HEK293 (cell line): ENCODE data around the gene CYP27A1.

ENCODE experiments used
- CTCF ChIA-PET: fragments of 350-600 bp; formaldehyde crosslinking; extraction: SDS; loops from one replicate; lab custom pipeline; 2021; ENCODE audit warnings: antibody characterized with exemption; lab: Yijun Ruan, JAX
- POLR2A ChIA-PET: fragments of 300-600 bp; formaldehyde crosslinking; extraction: SDS; loops from one replicate; lab custom pipeline; 2020; ENCODE audit warnings: antibody characterized with exemption, inconsistent platforms; lab: Yijun Ruan, JAX
- H3K27ac ChIP-seq: fragments of 200-500 bp; sonication (Bioruptor generic); 2 replicates; pipeline ENCODE4 v1.5.1; 2014; ENCODE audit warnings: low read depth, low read length, control low read depth, inconsistent platforms; ENCODE audit errors: extremely low read depth
- H3K36me3 ChIP-seq, 2 experiments: fragments of 200-500 bp in 1 of 2; sonication (Bioruptor generic) in 1 of 2; 1 replicate in 1 of 2; 2 replicates in 1 of 2; pipeline ENCODE4 v1.5.1; 2014 to 2017; ENCODE audit warnings: inconsistent platforms in 2 of 2, low read length in 2 of 2; ENCODE audit not compliant: control insufficient read depth in 2 of 2, insufficient read depth in 1 of 2
- H3K4me1 ChIP-seq: fragments of 200-500 bp; sonication (Bioruptor generic); 2 replicates; pipeline ENCODE4 v1.5.1; 2014; ENCODE audit warnings: mild to moderate bottlenecking, low read length, inconsistent platforms; ENCODE audit not compliant: control insufficient read depth, insufficient read depth
- H3K4me3 ChIP-seq: 2 replicates; pipeline ENCODE4 v1.5.1; 2011; ENCODE audit warnings: low read depth, mild to moderate bottlenecking, control low read depth, low read length, moderate library complexity
- H3K9me3 ChIP-seq: fragments of 200-500 bp; sonication (Bioruptor generic); 2 replicates; pipeline ENCODE4 v1.5.1; 2014; ENCODE audit warnings: low read depth, low read length, inconsistent platforms; ENCODE audit not compliant: control insufficient read depth, insufficient read depth
- GFI1B ChIP-seq: fragments of 450-650 bp; formaldehyde crosslinking; IDR thresholded peaks from 2 replicates; pipeline ENCODE4 v1.5.1; 2016; ENCODE audit warnings: missing biosample characterization, missing genetic modification characterization
- GLIS2 ChIP-seq: fragments of 450-650 bp; formaldehyde crosslinking; IDR thresholded peaks from 2 replicates; pipeline ENCODE4 v1.5.1; 2016; ENCODE audit warnings: missing biosample characterization, missing genetic modification characterization
- HOXA7 ChIP-seq: sonication (generic); formaldehyde crosslinking; IDR thresholded peaks from 2 replicates; pipeline ENCODE4 v1.8.1; 2022; ENCODE audit warnings: missing genetic modification reagents, borderline replicate concordance
- KLF16 ChIP-seq: fragments of 450-650 bp; formaldehyde crosslinking; IDR thresholded peaks from 2 replicates; pipeline ENCODE4 v1.5.1; 2017; ENCODE audit warnings: missing biosample characterization, missing genetic modification characterization
- KLF9 ChIP-seq: fragments of 450-650 bp; formaldehyde crosslinking; IDR thresholded peaks from 2 replicates; pipeline ENCODE4 v1.5.1; 2016; ENCODE audit warnings: missing biosample characterization, missing genetic modification characterization, low read depth
- MZF1 ChIP-seq: fragments of 450-650 bp; formaldehyde crosslinking; IDR thresholded peaks from 2 replicates; pipeline ENCODE4 v1.5.1; 2017; ENCODE audit warnings: missing biosample characterization, missing genetic modification characterization, borderline replicate concordance
- OSR2 ChIP-seq: fragments of 450-650 bp; formaldehyde crosslinking; IDR thresholded peaks from 2 replicates; pipeline ENCODE4 v1.5.1; 2016; ENCODE audit warnings: missing biosample characterization, missing genetic modification characterization
- OVOL3 ChIP-seq: fragments of 450-650 bp; formaldehyde crosslinking; IDR thresholded peaks from 2 replicates; pipeline ENCODE4 v1.5.1; 2016; ENCODE audit warnings: missing biosample characterization, missing genetic modification characterization
- PRDM1 ChIP-seq: fragments of 450-650 bp; formaldehyde crosslinking; IDR thresholded peaks from 2 replicates; pipeline ENCODE4; 2016; ENCODE audit warnings: missing biosample characterization, missing genetic modification characterization
- SALL2 ChIP-seq: fragments of 450-650 bp; formaldehyde crosslinking; IDR thresholded peaks from 2 replicates; pipeline ENCODE4 v1.5.0; 2017; ENCODE audit warnings: missing biosample characterization, mild to moderate bottlenecking, missing genetic modification characterization, borderline replicate concordance
- SCRT2 ChIP-seq: fragments of 450-650 bp; formaldehyde crosslinking; IDR thresholded peaks from 2 replicates; pipeline ENCODE4 v1.5.1; 2016; ENCODE audit warnings: missing biosample characterization, missing genetic modification characterization
- ZFP41 ChIP-seq: fragments of 450-650 bp; formaldehyde crosslinking; IDR thresholded peaks from 2 replicates; pipeline ENCODE4 v1.5.1; 2016; ENCODE audit warnings: missing biosample characterization, missing genetic modification characterization, borderline replicate concordance
- ZIC2 ChIP-seq: fragments of 450-650 bp; formaldehyde crosslinking; IDR thresholded peaks from 2 replicates; pipeline ENCODE4 v1.5.1; 2016; ENCODE audit warnings: missing biosample characterization, missing genetic modification characterization
- ZNF10 ChIP-seq: fragments of 450-650 bp; formaldehyde crosslinking; IDR thresholded peaks from 2 replicates; pipeline ENCODE4 v1.5.1; 2017; ENCODE audit warnings: missing biosample characterization, missing genetic modification characterization
- ZNF112 ChIP-seq: fragments of 450-650 bp; formaldehyde crosslinking; IDR thresholded peaks from 2 replicates; pipeline ENCODE4 v1.5.0; 2017; ENCODE audit warnings: missing biosample characterization, missing genetic modification characterization
- ZNF114 ChIP-seq: fragments of 450-650 bp; formaldehyde crosslinking; IDR thresholded peaks from 2 replicates; pipeline ENCODE4 v1.5.0; 2017; ENCODE audit warnings: missing biosample characterization, missing genetic modification characterization
- ZNF2 ChIP-seq: fragments of 450-650 bp; formaldehyde crosslinking; IDR thresholded peaks from 2 replicates; pipeline ENCODE4 v1.5.1; 2016; ENCODE audit warnings: missing biosample characterization, missing genetic modification characterization
- ZNF324 ChIP-seq: fragments of 450-650 bp; formaldehyde crosslinking; IDR thresholded peaks from 2 replicates; pipeline ENCODE4 v1.5.1; 2016; ENCODE audit warnings: missing biosample characterization, missing genetic modification characterization
- ZNF341 ChIP-seq: fragments of 450-650 bp; formaldehyde crosslinking; IDR thresholded peaks from 2 replicates; pipeline ENCODE4; 2016; ENCODE audit warnings: low read depth, missing biosample characterization, missing genetic modification characterization
- ZNF350 ChIP-seq: fragments of 450-650 bp; formaldehyde crosslinking; IDR thresholded peaks from 2 replicates; pipeline ENCODE4 v1.5.0; 2017; ENCODE audit warnings: missing biosample characterization, mild to moderate bottlenecking, missing genetic modification characterization
- ZNF394 ChIP-seq: fragments of 450-650 bp; formaldehyde crosslinking; IDR thresholded peaks from 2 replicates; pipeline ENCODE4 v1.5.1; 2016; ENCODE audit warnings: missing biosample characterization, missing genetic modification characterization, mild to moderate bottlenecking, moderate library complexity, borderline replicate concordance
- ZNF48 ChIP-seq: fragments of 450-650 bp; formaldehyde crosslinking; IDR thresholded peaks from 2 replicates; pipeline ENCODE4 v1.5.1; 2016; ENCODE audit warnings: missing biosample characterization, missing genetic modification characterization
- ZNF76 ChIP-seq: fragments of 450-650 bp; formaldehyde crosslinking; IDR thresholded peaks from 2 replicates; pipeline ENCODE4; 2016; ENCODE audit warnings: low read depth, missing biosample characterization, missing genetic modification characterization, borderline replicate concordance
- ZNF776 ChIP-seq: fragments of 450-650 bp; formaldehyde crosslinking; IDR thresholded peaks from 2 replicates; pipeline ENCODE4 v1.5.0; 2017; ENCODE audit warnings: missing biosample characterization, missing genetic modification characterization, borderline replicate concordance
- ZNF791 ChIP-seq: fragments of 450-650 bp; formaldehyde crosslinking; IDR thresholded peaks from 2 replicates; pipeline ENCODE4 v1.5.1; 2016; ENCODE audit warnings: missing biosample characterization, missing genetic modification characterization
- ZNF792 ChIP-seq: fragments of 450-650 bp; formaldehyde crosslinking; IDR thresholded peaks from 2 replicates; pipeline ENCODE4 v1.5.1; 2016; ENCODE audit warnings: missing biosample characterization, missing genetic modification characterization
- ZNF830 ChIP-seq: fragments of 450-650 bp; IDR thresholded peaks from 2 replicates; pipeline ENCODE4 v1.5.0; 2018; ENCODE audit warnings: missing biosample characterization, missing genetic modification characterization, low read depth, mild to moderate bottlenecking, moderate library complexity
- ZNF837 ChIP-seq: fragments of 450-650 bp; formaldehyde crosslinking; IDR thresholded peaks from 2 replicates; pipeline ENCODE4 v1.5.1; 2016; ENCODE audit warnings: missing biosample characterization, missing genetic modification characterization
- TF ChIP-seq, protein P1 (sequence below): fragments of 450-650 bp; formaldehyde crosslinking; IDR thresholded peaks from 2 replicates; pipeline ENCODE4 v1.5.1; 2016; ENCODE audit warnings: missing biosample characterization, missing genetic modification characterization
- TF ChIP-seq, protein P2 (sequence below): fragments of 450-650 bp; formaldehyde crosslinking; IDR thresholded peaks from 2 replicates; pipeline ENCODE4 v1.5.1; 2016; ENCODE audit warnings: missing biosample characterization, missing genetic modification characterization
- TF ChIP-seq, protein P3 (sequence below): fragments of 450-650 bp; formaldehyde crosslinking; IDR thresholded peaks from 2 replicates; pipeline ENCODE4 v1.5.1; 2017; ENCODE audit warnings: missing biosample characterization, missing genetic modification characterization
- TF ChIP-seq, protein P4 (sequence below): sonication (generic); formaldehyde crosslinking; IDR thresholded peaks from 2 replicates; pipeline ENCODE4 v1.8.1; 2022; ENCODE audit warnings: mild to moderate bottlenecking, moderate library complexity, missing genetic modification reagents

CYP27A1 gene

DNA sequence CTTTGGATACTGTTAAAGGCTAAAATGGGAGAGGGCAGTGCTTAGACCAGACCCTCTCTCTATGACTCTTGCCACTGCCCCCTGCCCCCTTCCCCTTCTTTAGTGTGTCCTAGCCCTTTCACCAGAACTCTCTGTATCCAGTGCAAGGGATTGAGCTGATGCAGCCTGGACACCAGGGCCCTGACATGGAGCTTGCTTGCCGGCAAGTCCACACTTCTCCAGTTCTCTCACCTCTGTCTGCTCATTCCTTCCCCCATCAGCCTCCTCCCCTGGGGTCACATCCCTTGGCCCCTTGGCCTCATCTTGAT, 76.1 kb downstream of the CYP27A1 start:
- peaks cover 22% of the 10 kb centered on the region for H3K4me1 ChIP-seq
- H3K27ac ChIP-seq = peak overlapping the region; percentile 37; the same call in 1 of the 2 replicates
- H3K4me3 ChIP-seq = no peak overlapping the region
- no peaks in the 10 kb centered on the region for H3K9me3 ChIP-seq
- TF ChIP-seq ZNF350 (tag by site-specific recombination) = no peak
- no peak for TF ChIP-seq ZNF394 (tag by site-specific recombination)
- no peak for TF ChIP-seq ZNF48
- no peak for TF ChIP-seq KLF9 (tag by site-specific recombination)
- TF ChIP-seq ZNF2 = no peak
- TF ChIP-seq, protein P1, sequence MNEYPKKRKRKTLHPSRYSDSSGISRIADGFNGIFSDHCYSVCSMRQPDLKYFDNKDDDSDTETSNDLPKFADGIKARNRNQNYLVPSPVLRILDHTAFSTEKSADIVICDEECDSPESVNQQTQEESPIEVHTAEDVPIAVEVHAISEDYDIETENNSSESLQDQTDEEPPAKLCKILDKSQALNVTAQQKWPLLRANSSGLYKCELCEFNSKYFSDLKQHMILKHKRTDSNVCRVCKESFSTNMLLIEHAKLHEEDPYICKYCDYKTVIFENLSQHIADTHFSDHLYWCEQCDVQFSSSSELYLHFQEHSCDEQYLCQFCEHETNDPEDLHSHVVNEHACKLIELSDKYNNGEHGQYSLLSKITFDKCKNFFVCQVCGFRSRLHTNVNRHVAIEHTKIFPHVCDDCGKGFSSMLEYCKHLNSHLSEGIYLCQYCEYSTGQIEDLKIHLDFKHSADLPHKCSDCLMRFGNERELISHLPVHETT (tag by site-specific recombination) = no peak
- no peak for TF ChIP-seq HOXA7 (CRISPR knock-in tag)
- TF ChIP-seq ZNF10 (tag by site-specific recombination) = no peak
- TF ChIP-seq ZNF791 = no peak
- TF ChIP-seq GFI1B = no peak
- no peak for TF ChIP-seq ZNF324 (tag by site-specific recombination)
- TF ChIP-seq MZF1 = no peak
- TF ChIP-seq ZNF112 = no peak
- TF ChIP-seq ZNF341 (tag by site-specific recombination) = no peak
- TF ChIP-seq, protein P2, sequence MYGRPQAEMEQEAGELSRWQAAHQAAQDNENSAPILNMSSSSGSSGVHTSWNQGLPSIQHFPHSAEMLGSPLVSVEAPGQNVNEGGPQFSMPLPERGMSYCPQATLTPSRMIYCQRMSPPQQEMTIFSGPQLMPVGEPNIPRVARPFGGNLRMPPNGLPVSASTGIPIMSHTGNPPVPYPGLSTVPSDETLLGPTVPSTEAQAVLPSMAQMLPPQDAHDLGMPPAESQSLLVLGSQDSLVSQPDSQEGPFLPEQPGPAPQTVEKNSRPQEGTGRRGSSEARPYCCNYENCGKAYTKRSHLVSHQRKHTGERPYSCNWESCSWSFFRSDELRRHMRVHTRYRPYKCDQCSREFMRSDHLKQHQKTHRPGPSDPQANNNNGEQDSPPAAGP (tag by site-specific recombination) = no peak
- no peak for TF ChIP-seq PRDM1
- no peak for TF ChIP-seq SCRT2
- TF ChIP-seq ZNF792 (tag by site-specific recombination) = no peak
- no peaks in the 10 kb centered on the region for H3K36me3 ChIP-seq
- ChIA-PET POLR2A (no interaction called here), CTCF (interaction anchor here (0.7 to 10.4 kb wide), 7 partner anchors 10 to 696 kb away, joined by 3 to 115 read pairs (median 5); no protein-coding TSS in a partner anchor)

DNA sequence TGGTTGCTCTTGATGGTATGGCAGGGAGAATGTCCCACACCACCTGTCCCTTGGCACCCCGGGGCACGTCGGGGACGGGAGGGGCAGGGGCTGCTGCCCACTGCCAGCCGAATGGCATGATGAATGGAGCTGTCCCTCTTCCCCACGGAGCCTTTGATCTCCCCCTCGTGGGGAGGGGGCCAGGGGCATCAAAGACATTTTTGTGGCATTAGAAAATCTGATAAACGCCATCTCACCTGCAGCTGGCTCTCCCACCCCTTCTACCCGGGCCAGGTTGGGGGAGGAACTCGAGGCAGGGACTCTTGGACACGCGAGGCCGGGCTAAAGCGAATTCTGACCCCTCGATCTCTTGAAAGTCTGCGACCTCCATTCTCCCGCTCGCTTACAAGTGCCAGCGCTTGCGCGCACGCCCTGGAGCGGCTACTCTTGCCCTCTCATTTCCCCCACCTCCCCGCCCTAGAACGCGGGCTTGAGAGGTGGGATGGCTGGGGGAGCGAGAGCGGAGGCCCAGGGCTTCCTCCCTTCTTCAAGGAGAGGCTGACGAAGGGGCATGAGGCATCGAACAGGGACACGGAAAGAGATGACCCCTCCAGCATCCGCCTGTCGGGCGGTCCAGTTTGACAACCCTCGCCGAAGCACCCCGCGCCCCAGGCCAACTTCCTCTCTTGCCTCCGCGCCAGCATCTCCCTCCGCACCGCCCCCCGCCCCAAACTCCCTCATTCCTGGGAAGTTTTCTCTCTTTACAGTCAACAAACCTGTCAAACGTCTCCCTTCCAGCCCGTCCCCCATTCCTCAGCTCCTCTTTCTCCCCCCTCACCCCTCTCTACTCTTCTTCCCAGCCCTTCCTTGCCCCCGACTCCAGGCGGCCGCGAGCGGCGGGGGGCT, 77.0 kb downstream of the CYP27A1 start:
- CTCF ChIA-PET = interaction anchor here (0.7 to 10.4 kb wide), 7 partner anchors 10 to 697 kb away, joined by 3 to 115 read pairs (median 3); no protein-coding TSS in a partner anchor
- no peaks in the 10 kb centered on the region for H3K36me3 ChIP-seq
- H3K9me3 ChIP-seq = no peaks in the 10 kb centered on the region
- peak overlapping the region; percentile 40 for H3K4me3 ChIP-seq
- POLR2A ChIA-PET = interaction anchor here (0.5 to 0.6 kb wide), 2 partner anchors 39 to 258 kb away, joined by 3 to 5 read pairs; no protein-coding TSS in a partner anchor
- H3K4me1 ChIP-seq = peaks cover 16% of the 10 kb centered on the region
- no peak overlapping the region for H3K27ac ChIP-seq
- TF ChIP-seq OVOL3 (tag by site-specific recombination) = no peak
- no peak for TF ChIP-seq ZNF114 (tag by site-specific recombination)
- TF ChIP-seq ZNF837 (tag by site-specific recombination) = no peak
- TF ChIP-seq, protein P3, sequence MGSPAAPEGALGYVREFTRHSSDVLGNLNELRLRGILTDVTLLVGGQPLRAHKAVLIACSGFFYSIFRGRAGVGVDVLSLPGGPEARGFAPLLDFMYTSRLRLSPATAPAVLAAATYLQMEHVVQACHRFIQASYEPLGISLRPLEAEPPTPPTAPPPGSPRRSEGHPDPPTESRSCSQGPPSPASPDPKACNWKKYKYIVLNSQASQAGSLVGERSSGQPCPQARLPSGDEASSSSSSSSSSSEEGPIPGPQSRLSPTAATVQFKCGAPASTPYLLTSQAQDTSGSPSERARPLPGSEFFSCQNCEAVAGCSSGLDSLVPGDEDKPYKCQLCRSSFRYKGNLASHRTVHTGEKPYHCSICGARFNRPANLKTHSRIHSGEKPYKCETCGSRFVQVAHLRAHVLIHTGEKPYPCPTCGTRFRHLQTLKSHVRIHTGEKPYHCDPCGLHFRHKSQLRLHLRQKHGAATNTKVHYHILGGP (tag by site-specific recombination) = no peak
- peak; percentile 24; the same call in 1 of the 2 replicates for TF ChIP-seq ZNF76
- TF ChIP-seq, protein P4, sequence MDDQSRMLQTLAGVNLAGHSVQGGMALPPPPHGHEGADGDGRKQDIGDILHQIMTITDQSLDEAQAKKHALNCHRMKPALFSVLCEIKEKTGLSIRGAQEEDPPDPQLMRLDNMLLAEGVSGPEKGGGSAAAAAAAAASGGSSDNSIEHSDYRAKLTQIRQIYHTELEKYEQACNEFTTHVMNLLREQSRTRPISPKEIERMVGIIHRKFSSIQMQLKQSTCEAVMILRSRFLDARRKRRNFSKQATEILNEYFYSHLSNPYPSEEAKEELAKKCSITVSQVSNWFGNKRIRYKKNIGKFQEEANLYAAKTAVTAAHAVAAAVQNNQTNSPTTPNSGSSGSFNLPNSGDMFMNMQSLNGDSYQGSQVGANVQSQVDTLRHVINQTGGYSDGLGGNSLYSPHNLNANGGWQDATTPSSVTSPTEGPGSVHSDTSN (CRISPR knock-in tag) = no peak
- no peak for TF ChIP-seq KLF16 (tag by site-specific recombination)
- no peak for TF ChIP-seq OSR2 (tag by site-specific recombination)
- no peak for TF ChIP-seq ZFP41 (tag by site-specific recombination)
- peak; percentile 27; the same call in 1 of the 2 replicates for TF ChIP-seq ZIC2 (tag by site-specific recombination)
- no peak for TF ChIP-seq SALL2
- no peak for TF ChIP-seq ZNF776 (tag by site-specific recombination)
- peak; percentile 37; the same call in 1 of the 2 replicates for TF ChIP-seq GLIS2
- TF ChIP-seq ZNF830 (tag by site-specific recombination) = no peak
- no peak for TF ChIP-seq ZNF112
